DOHH2 (cell line): ENCODE measurements around the gene ZC3H4.

Experiments used
- CTCF ChIP-seq: fragments of 200-600 bp; sonication (generic); IDR thresholded peaks from one replicate; pipeline ENCODE4 v1.5.1; 2014; ENCODE audit warnings: antibody characterized with exemption, mild to moderate bottlenecking, low read depth, low read length; ENCODE audit not compliant: poor library complexity, severe bottlenecking
- EZH2phosphoT487 ChIP-seq: fragments of 200-600 bp; sonication (generic); IDR thresholded peaks from 2 replicates; pipeline ENCODE4 v1.6.1; 2017; ENCODE audit warnings: borderline replicate concordance, mild to moderate bottlenecking, antibody characterized with exemption, low read length, moderate library complexity, mixed read lengths

GRCh38 chr19:47144630-47145029 is 31.1 kb upstream of the ZC3H4 start:
- TF ChIP-seq CTCF (no peak), EZH2phosphoT487 (no peak)
